SIG-M5 (cell line): ENCODE data around the gene MAP7.
"Not testable (repeated sequence)": the region's sequence is repeated elsewhere in the genome, so short reads cannot be mapped to it uniquely, and the experiment has no call there.

ENCODE experiments used
- DNase-seq: peaks from one replicate; lab custom pipeline; 2025; lab: John Stamatoyannopoulos, UW

The MAP7 gene

GRCh38 chr6:136383268-136383937 lies 166.8 kb downstream of the MAP7 start:
- no peak for DNase-seq

DNA sequence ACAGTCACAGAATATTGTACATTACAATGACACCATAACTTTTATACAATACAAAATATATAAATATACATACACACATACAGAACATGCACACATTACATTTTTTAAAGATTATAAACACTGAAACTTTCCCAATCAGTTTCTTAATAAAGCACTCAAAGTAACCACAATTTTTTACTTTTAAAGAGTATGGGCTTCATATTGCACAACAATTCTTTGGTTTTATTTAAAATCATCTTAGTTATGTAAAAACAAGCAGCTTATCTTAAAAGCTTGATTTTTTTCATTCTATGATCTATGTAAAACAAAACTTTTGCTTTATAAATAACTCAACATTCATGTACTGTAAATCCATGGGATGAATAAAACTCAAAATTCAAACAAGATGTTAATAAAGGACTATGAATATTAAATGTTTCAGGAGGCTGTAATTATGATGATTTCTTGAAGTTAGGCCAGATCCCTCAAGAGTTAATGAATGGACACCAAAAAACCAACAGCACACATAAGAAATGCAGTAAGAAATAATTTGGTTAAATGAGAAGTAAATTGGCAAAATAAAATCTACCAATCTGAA lies 167.5 kb downstream of the MAP7 start:
- no peak for DNase-seq

DNA sequence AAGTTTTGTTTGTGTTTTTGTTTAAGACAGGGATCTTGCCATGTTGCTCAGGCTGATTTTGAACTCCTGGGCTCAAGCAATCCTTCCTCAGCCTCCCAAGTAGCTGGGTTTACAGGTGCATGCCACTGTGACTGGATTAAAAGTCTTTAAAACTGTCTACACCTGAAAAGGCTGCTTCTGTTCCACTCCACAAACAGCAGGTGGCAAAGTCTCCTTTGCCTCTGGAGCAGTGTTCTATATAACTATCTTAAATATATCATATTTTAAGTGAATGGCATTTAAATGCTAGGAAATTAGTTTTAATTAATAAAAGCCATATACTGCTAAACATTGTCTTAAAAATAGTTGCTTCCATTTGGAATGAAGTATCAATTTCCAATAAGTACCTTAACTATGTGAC lies 171.3 kb downstream of the MAP7 start:
- no peak for DNase-seq

GRCh38 chr6:136375836-136376235 lies 174.4 kb downstream of the MAP7 start:
- DNase-seq: not testable (repeated sequence)

DNA sequence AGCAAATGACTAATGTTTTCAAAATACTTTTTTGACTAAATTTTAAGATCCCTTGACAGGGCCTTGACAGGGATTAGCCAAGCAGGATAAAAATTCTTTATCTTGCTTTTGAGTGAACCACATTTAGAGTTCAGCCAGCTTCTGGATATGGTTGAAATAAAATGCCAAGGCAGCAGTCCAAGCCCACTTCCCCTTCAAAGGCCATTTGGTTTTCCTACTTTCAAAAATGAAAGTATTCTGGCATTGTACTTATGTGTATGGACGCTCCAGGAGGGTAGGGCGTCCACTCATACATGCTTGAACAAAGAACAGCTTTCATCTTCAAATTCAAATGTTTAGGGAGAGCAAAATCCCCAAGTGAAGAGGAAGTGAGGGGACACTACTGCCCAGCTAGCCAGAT lies 178.3 kb downstream of the MAP7 start:
- no peak for DNase-seq

DNA sequence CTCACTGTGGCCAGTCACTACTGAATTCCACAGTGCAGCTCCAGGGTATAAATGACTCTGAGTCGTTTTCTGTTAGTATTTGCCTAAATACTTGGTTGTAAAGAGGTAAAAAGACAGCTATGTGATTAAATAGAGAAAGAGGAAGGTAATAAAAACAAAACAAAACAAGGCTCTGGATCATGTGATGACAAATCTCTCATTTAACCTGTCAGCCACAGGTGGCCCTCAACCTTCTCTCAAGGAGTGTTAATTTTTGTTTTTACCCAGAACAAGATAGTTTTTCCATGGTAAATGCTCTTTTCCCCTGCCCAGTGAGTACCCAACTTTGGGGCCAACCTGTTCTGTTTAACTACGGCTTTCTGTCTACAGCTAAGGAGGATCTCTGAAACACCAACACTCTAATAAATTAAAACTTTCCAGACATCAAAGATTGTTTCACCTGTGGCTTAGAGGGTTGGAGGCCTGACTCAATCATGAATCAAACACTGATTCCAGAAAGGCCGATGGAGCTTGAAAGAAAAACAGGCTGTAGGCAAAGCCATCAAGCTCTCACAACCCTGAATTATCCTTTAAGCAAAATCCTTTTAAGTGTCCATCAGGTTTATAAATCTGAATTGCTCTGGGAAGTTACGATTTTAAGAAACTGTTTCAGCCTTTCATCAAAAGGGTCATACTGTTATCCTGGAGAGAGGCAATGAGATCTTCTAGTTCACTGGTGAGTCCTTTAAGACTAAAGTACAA lies 179.1 kb downstream of the MAP7 start:
- no peak for DNase-seq

GRCh38 chr6:136365776-136366354 lies 184.4 kb downstream of the MAP7 start:
- DNase-seq: no peak

GRCh38 chr6:136362421-136363356 lies 187.5 kb downstream of the MAP7 start:
- no peak for DNase-seq

- no peak for DNase-seq
Observed at GRCh38 chr6:136361787-136362186, 188.4 kb downstream of the MAP7 start.

- DNase-seq: no peak
Observed at GRCh38 chr6:136360783-136361182, 189.4 kb downstream of the MAP7 start.

- no peak for DNase-seq
Observed at GRCh38 chr6:136359851-136360250, 190.4 kb downstream of the MAP7 start.

DNA sequence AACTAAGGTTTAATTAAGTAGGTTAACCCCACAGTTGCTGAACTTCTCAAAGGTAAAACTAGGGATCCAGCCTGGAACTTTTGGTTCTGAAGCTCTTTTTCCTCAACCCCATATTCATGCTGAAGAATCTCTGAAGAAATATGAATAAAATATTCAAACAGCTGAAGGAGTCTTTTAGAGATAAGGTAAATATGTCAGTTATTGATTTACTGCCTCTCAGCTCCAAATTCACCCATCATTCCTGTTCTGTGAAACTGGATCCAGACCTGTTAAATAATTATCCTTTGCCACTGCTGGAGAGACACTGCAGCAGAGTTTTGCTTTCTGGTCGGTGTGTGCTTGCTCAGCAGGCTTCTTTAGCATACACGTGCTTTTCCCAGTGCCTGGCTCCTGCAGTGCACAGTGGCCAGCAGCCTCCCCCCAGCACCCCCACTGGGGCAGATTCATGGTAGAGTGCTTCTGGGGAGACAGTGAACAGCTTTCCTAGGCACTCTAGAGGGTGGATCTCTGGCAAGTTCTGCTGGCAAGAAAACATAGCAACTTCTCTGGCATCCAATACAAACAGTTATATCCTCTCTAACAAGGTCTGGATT lies 198.6 kb downstream of the MAP7 start:
- no peak for DNase-seq

GRCh38 chr6:136350914-136351313 lies 199.3 kb downstream of the MAP7 start:
- no peak for DNase-seq

DNA sequence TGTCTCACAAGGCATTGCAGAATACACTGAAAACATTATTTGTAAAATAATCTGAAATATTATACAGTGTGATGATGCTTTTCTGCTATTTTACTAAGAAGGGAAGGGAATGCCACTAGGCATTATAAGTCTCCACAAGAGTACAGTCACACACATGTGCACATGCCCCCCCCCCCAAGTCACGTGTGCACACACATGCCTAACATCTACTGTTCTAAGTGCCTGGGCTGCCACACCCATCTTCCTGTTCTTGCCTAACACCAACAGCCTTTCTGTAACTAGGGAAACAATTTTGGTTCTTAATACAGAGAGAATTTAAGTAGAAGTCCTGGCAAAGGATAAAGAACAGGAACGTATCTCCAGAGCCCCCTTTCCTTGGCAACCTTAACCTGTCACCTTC lies 202.4 kb downstream of the MAP7 start:
- DNase-seq: no peak

- no peak for DNase-seq
Observed at GRCh38 chr6:136345145-136345544, 205.1 kb downstream of the MAP7 start.

GRCh38 chr6:136344420-136344819 lies 205.8 kb downstream of the MAP7 start:
- DNase-seq: no peak

DNA sequence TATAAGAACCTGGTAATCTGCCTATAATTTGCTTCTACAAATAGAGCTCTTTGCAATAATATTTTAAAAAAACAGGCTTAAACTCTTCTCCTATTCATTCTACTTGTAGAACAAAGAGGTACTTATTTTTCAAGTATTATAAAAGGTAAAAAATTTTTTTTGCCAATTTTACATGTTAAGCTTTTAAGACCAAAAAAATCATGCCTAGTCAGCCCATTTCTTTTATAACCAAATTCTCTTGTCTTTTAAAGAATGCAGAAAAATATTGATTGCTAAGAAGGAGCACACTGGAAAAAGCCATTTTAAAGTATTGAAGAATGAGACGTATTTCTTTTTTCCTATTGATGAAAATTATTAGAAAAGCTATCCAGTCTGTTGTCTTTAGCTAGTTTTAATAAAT lies 206.5 kb downstream of the MAP7 start:
- DNase-seq: no peak

DNA sequence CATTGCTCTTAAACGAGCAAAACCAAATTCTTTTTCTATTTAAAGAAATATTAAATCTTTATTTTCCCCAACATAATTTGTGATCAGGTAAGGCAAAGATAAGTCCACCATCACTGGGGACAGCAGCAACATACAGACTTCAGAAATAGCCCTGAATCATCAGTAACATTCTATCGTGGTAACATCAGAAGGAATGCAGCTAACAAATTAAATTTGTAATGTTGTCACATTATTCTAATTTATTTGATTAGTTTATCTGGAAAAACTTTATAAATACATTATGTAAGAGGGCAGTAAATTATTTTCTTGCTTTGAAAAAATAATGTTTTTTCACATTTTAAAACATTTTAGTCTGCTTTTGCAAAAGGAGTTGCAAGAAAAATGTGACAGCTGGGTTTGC lies 206.9 kb downstream of the MAP7 start:
- no peak for DNase-seq

GRCh38 chr6:136341967-136342366 lies 208.3 kb downstream of the MAP7 start:
- DNase-seq: no peak

DNA sequence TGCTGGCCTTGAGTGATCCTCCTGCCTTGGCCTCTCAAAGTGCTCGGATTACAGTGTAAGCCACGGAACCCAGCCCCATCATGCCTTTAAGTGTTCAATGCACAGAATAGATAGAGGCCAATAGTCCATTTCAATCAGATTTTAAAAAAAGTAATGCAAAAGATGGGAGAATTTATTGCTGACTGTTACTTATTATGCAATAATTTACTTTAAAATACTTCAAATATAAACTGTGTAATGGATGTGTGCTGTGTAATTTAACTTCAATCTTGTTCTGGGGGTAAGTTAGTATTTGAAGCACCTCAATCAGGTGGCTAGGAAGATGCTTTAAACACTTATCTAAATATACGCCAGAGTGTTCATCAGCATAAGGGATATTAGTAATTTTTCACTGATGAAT lies 208.9 kb downstream of the MAP7 start:
- no peak for DNase-seq

GRCh38 chr6:136338486-136338885 lies 211.7 kb downstream of the MAP7 start:
- no peak for DNase-seq

DNA sequence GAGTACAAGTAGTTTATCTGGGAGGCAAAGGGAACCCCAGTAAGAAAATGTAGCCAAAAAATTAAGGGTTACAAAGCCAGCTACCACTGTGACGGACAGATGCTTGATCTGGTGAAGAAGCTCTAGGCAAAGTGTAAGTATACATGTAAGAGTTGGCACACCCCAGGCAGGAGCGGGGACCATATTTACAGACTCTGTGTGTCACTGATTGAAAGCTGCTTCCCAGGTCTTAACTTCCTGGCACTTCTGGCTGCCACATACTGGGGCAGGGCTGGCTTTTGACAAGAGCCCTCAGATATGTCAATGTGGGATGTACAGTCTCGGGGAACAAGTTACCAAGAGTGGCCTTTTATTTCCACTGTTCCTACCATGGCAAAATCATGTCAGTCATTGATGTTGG lies 212.6 kb downstream of the MAP7 start:
- no peak for DNase-seq
